GM12892 (cell line): Measurements from ENCODE around the gene BRMS1.
A peak's percentile ranks its signal among the peaks of the same experiment; 100 is the strongest.

Source experiments
- DNase-seq: peaks from one replicate; pipeline ENCODE4 v3.0.0; 2011; ENCODE audit not compliant: insufficient read length
- FAIRE-seq: peaks from 2 replicates; lab custom pipeline; 2011; peaks lifted over from hg19 to GRCh38; lab: Jason Lieb, UNC
- POLR2A ChIP-seq: IDR thresholded peaks from 2 replicates; pipeline ENCODE4 v1.6.1; 2011; ENCODE audit warnings: low read depth, low read length, control low read depth
- POLR2AphosphoS5 ChIP-seq: IDR thresholded peaks from 2 replicates; pipeline ENCODE4 v1.6.1; 2011; ENCODE audit warnings: low read depth, low read length, control low read depth
- TAF1 ChIP-seq: IDR thresholded peaks from 2 replicates; pipeline ENCODE4 v1.6.1; 2011; ENCODE audit warnings: low read depth, mild to moderate bottlenecking, control low read depth, low read length, borderline replicate concordance

BRMS1 gene

GRCh38 chr11:66294626-66295620 lies 50.0 kb downstream of the BRMS1 start:
- TF ChIP-seq TAF1 (no peak), POLR2A (no peak), POLR2AphosphoS5 (no peak)
- FAIRE-seq (no peak), DNase-seq (no peak)

- FAIRE-seq (no peak), DNase-seq (no peak)
- TF ChIP-seq TAF1 (no peak), POLR2A (no peak), POLR2AphosphoS5 (no peak)
Measured at GRCh38 chr11:66293777-66294625, 50.9 kb downstream of the BRMS1 start.

DNA sequence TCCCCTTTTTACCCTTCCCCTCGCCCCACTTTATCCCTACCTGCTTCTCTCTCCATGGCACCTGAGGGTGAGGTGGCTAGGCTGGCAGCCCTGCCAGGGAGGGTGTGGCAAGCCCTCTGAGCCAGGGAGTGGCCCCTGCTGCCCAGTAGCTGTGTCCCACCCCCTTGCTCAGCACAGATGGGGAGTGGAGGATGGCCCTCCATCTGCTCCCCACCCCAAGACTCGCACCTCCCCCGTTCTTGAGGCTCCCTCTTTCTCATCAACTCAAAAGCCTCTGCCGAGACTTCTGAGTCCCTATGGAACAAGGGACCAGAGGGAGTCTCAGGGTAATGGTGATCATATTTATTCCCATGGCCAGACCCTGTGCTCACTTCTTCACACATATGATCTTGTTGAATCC lies 51.6 kb downstream of the BRMS1 start:
- DNase-seq (no peak), FAIRE-seq (no peak)
- TF ChIP-seq POLR2A (no peak), POLR2AphosphoS5 (no peak), TAF1 (no peak)

- TF ChIP-seq POLR2AphosphoS5 = no peak
- DNase-seq (no peak), FAIRE-seq (no peak)
Measured at GRCh38 chr11:66292543-66293332, 52.2 kb downstream of the BRMS1 start.

- DNase-seq (no peak), FAIRE-seq (no peak)
- TF ChIP-seq POLR2AphosphoS5 (no peak), POLR2A (no peak)
Measured at GRCh38 chr11:66291706-66292542, 53.0 kb downstream of the BRMS1 start, which contains the start of gene TMEM151A. TSS of gene TMEM151A (plus strand) at chr11:66291894. CDS start at chr11:66292014, 120 bp downstream.

- no peak for DNase-seq
- no peak for TF ChIP-seq TAF1
- no peak for TF ChIP-seq POLR2AphosphoS5
- TF ChIP-seq POLR2A = no peak
- FAIRE-seq = no peak
Measured at GRCh38 chr11:66291303-66291705, 53.6 kb downstream of the BRMS1 start.

GRCh38 chr11:66290330-66290621 lies 54.6 kb downstream of the BRMS1 start:
- DNase-seq = no peak
- FAIRE-seq = no peak
- TF ChIP-seq POLR2AphosphoS5 = no peak
- no peak for TF ChIP-seq POLR2A
- TF ChIP-seq TAF1 = no peak

DNA sequence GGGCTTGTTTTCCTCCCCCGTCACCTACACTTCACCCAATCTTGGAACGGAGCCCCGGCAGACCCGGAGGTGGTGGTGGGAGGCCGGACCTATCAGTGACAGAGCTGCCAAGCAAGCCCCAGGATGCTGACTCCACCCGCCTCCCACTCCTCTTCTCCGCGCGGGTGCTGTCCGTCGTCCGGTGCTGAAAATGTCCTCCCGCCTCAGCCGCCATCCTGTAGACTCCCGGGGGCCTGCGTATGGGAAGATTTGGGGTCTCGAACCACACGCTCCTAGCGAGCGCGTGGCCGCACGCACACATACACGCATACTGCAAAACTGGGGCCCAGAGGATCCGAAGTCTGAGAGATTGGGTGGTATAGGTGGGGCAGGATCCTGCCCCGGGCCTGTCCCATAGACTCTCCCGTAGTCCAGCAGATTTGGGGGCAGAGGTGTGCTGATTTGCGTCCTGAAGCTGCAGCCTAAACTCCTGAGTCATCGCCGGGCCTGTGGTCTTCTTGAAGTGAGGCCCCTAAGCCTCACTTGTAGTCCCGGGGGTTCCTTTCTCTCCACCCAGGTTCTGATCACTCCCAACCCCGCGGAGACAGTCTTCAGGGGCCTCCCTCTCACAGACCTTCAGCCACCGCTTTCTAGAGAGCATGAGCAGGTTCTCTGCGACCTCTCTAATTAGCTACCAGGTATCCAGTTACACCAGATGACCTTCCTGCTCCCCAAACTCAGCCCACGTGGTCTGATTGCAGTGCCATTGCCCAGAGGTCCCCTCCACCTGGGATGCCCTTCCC lies 55.2 kb downstream of the BRMS1 start:
- no peak for FAIRE-seq
- DNase-seq = peak; percentile 90
- TF ChIP-seq TAF1 (peak; percentile 22; the same call in 1 of the 2 replicates), POLR2AphosphoS5 (no peak)

DNA sequence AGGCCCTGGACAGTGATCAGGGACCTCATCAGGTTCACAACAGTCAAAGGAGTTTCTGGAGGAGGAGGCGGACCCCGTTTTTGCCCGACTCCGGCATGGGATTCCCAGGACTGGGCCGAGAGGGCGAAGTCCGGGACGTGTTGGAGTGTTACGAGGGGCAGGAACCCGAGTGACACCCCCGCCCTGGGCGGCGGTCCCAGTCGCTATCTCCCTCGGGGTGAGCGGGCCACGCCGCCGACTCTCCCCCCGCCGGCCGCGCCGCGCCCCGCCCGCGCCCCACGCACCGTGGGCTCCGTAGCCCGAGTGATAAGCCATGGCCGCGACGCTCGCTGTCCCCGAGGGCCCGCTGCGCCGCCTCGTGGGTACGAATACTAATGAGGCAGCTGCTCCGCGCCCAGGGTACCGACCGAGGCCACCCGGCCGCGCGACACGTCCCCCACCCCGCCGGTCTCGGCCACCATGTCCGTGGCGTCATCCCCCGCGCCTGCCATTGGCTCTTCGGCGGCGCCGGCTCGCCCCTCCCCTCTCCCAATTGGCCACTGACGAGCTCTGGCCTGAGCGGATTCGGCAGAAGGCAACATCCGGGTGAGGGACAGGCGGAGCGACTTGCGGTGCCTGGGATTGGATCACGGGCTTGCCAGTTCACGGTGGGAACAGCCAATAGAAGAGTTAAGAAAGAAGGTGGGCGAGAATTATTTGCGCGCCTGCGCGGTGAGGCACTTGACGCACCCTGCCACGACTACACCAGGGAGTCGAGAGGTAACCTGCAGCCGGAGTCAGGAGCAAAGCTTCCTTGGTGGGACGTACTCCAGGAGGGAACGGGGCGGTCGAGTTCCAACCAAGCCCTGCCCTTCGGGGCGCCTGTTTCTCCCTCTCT lies 56.0 kb downstream of the BRMS1 start, which contains the start of gene YIF1A:
TSS of gene YIF1A (minus strand) at position 473 of the 877 bp plus-strand sequence. CDS start at position 315, 158 bp downstream.
- DNase-seq (peak; percentile 100), FAIRE-seq (peak; percentile 100)
- peak; percentile 89 for TF ChIP-seq POLR2A
- TF ChIP-seq POLR2AphosphoS5 = peak; percentile 71
- 0 out of 2 replicates have a peak, but pooled peaks have one; percentile 27 for TF ChIP-seq TAF1
